HAP-1 (cell line): ENCODE results near the gene CISD1.
A peak's percentile ranks its signal among the peaks of the same experiment; 100 is the strongest.

Experiments used
- DNase-seq, 2 experiments: peaks; one replicate each; pipeline ENCODE4 v3.0.0-alpha.2; 2016 to 2020; ENCODE audit warnings: low spot score in 2 of 2
- H3K27me3 ChIP-seq: fragments of 250-450 bp; sonication (Bioruptor Pico); 2 replicates; pipeline ENCODE4 v1.5.1; 2020; ENCODE audit warnings: low read depth, mild to moderate bottlenecking, moderate library complexity
- H3K36me3 ChIP-seq: fragments of 250-450 bp; sonication (Bioruptor Pico); replicated peaks from 2 replicates; pipeline ENCODE4 v1.5.1; 2020; ENCODE audit warnings: mild to moderate bottlenecking
- H3K4me1 ChIP-seq: fragments of 250-450 bp; sonication (Bioruptor Pico); 2 replicates; pipeline ENCODE4 v1.5.1; 2020; ENCODE audit warnings: mild to moderate bottlenecking
- H3K4me3 ChIP-seq: fragments of 250-450 bp; sonication (Bioruptor Pico); 2 replicates; pipeline ENCODE4 v1.5.1; 2020; ENCODE audit warnings: mild to moderate bottlenecking, moderate library complexity
- H3K9me3 ChIP-seq: fragments of 250-450 bp; sonication (Bioruptor Pico); 2 replicates; pipeline ENCODE4 v1.5.1; 2020; ENCODE audit warnings: mild to moderate bottlenecking, moderate library complexity
- in situ Hi-C: fragments of 300-500 bp; cut with MboI; formaldehyde crosslinking; loops from 3 replicates; pipeline ENCODE4 v1.14.3; 2020; ENCODE audit warnings: low sequenced_read_pairs, inconsistent platforms, mixed read lengths

CISD1 gene

DNA sequence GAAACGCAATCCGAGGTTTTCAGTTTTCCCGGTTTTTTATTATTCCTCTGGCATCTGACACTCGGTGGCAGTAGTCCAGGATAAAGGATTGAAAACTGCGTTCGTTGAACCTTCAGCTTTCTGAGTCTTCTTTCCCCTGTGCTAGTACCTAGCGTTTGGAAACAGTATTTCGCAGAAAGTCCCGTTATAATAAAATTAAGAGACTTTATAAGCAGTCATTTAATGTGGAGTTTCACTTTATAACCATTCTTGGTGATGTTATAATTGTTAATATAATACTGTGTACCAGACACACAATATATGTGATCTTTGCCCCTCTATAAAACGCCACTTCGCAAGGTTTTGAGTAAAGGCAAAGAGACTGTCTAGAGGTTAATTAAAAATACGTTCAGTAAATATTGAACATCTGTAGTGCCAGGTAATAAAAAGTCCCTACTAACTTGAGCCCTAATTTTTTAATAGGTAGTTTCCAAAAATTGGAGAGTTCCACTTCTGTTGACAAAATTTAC lies 874 bp downstream of the CISD1 start:
- DNase-seq = no peak
- peak overlapping the region; percentile 65 for H3K4me3 ChIP-seq
- no peaks in the 10 kb centered on the region for H3K9me3 ChIP-seq
- H3K27me3 ChIP-seq = no peaks in the 10 kb centered on the region
- H3K36me3 ChIP-seq = no peaks in the 10 kb centered on the region; the same call in 1 of the 2 replicates
- H3K4me1 ChIP-seq = peaks cover 17% of the 10 kb centered on the region
- in situ Hi-C loops = no loop called here

GRCh38 chr10:58275261-58275660 lies 6.3 kb downstream of the CISD1 start:
- Histone ChIP-seq H3K9me3 (no peaks in the 10 kb centered on the region), H3K4me1 (peaks cover 8% of the 10 kb centered on the region; the same call in 1 of the 2 replicates), H3K36me3 (peaks cover 29% of the 10 kb centered on the region), H3K4me3 (no peak overlapping the region), H3K27me3 (no peaks in the 10 kb centered on the region)
- in situ Hi-C loops = loop anchor here (25.0 kb wide), 1 partner anchor 88 kb away; no protein-coding TSS in a partner anchor
- DNase-seq = no peak

DNA sequence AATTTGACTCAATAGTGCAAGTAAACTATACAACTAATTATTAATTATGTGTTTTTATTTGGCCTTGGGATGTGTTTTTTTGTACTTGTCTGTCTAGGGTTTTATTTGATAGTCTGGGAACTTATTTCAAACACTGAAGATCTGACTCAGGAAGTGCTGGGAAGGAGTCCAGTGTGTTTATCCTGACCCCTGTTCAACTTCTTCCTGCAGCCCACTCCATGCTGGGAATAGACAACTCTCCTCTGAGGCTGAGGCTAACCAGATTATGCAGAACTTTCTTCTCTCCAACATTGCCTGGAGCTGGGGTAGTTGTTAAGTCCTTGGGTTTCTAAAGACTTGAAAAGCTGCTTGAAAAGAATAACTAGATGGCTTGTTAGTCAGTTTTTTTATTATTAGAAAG lies 6.9 kb downstream of the CISD1 start:
- Histone ChIP-seq H3K36me3 (peaks cover 31% of the 10 kb centered on the region), H3K4me3 (no peak overlapping the region), H3K27me3 (no peaks in the 10 kb centered on the region), H3K9me3 (no peaks in the 10 kb centered on the region), H3K4me1 (peaks cover 3% of the 10 kb centered on the region; the same call in 1 of the 2 replicates)
- DNase-seq = no peak
- in situ Hi-C loops = loop anchor here (25.0 kb wide), 1 partner anchor 89 kb away; no protein-coding TSS in a partner anchor

DNA sequence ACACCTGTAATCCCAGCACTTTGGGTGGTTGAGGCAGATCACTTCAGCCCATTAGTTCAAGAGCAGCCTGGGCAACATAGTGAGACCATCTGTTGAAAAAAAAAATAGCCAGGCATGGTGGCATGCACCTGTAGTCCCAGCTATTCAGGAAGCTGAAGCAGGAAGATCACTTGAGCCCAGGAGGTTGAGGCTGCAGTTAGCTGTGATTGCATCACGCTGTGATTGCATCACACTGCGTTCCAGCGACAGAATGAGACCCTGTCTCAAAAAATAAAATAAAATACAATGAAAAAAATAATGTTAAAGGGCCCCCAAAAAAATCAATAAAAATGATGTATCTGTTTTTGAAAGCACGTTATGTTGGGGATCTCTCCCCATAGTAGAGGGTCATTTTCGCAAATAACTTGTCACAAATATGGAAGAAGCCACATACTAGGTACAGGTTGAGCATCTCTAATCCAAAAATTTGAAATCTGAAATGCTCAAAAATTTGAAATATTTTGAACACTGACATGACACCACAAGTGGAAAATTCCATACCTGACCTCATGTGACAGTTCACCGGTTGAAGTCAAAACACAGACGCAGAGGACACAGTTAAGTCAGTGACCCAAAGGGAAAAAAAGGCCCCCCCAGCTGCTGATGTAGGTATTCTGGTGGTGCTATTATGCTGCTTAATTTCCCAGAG lies 9.5 kb downstream of the CISD1 start:
- no peak overlapping the region for H3K4me3 ChIP-seq
- H3K27me3 ChIP-seq = no peaks in the 10 kb centered on the region
- no peaks in the 10 kb centered on the region for H3K9me3 ChIP-seq
- H3K4me1 ChIP-seq = peaks cover 3% of the 10 kb centered on the region; the same call in 1 of the 2 replicates
- in situ Hi-C loops = loop anchor here (25.0 kb wide), 1 partner anchor 91 kb away; no protein-coding TSS in a partner anchor
- no peak for DNase-seq
- peaks cover 43% of the 10 kb centered on the region for H3K36me3 ChIP-seq

- DNase-seq = no peak
- in situ Hi-C loops = loop anchor here (25.0 kb wide), 1 partner anchor 92 kb away; no protein-coding TSS in a partner anchor
- Histone ChIP-seq H3K9me3 (no peaks in the 10 kb centered on the region), H3K27me3 (no peaks in the 10 kb centered on the region), H3K4me3 (no peak overlapping the region), H3K36me3 (peaks cover 45% of the 10 kb centered on the region), H3K4me1 (peaks cover 3% of the 10 kb centered on the region; the same call in 1 of the 2 replicates)
These were observed 10.0 kb downstream of the CISD1 start for GRCh38 chr10:58278962-58279307.

DNA sequence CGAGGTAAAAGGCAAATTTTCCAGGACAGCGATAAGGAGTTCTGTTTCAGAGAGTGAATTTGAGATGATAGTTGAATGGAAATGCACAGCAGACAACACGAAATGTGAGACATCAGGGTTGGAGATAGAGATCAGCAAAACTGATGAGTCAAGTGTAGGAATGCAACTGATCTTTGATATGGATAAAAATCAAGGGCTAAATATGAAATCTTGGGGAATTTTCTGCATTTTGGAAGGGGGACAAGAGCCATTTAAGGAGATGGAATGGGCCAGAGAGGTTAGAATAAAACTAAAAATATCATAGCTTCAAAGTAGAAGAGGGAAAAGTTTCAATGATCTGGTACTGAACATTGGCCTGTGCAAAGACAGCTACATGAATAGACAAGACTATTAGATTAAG lies 11.5 kb downstream of the CISD1 start:
- no peaks in the 10 kb centered on the region for H3K9me3 ChIP-seq
- in situ Hi-C loops = loop anchor here (25.0 kb wide), 1 partner anchor 93 kb away; no protein-coding TSS in a partner anchor
- DNase-seq = no peak
- peaks cover 3% of the 10 kb centered on the region; the same call in 1 of the 2 replicates for H3K4me1 ChIP-seq
- H3K4me3 ChIP-seq = no peak overlapping the region
- H3K27me3 ChIP-seq = no peaks in the 10 kb centered on the region
- H3K36me3 ChIP-seq = peaks cover 45% of the 10 kb centered on the region

GRCh38 chr10:58281092-58281752 lies 12.3 kb downstream of the CISD1 start:
- peaks cover 45% of the 10 kb centered on the region for H3K36me3 ChIP-seq

GRCh38 chr10:58282615-58283014 lies 13.7 kb downstream of the CISD1 start:
- Histone ChIP-seq H3K4me1 (no peaks in the 10 kb centered on the region), H3K27me3 (no peaks in the 10 kb centered on the region), H3K36me3 (peaks cover 38% of the 10 kb centered on the region), H3K4me3 (no peak overlapping the region), H3K9me3 (no peaks in the 10 kb centered on the region)
- DNase-seq = no peak
- in situ Hi-C loops = loop anchor here (25.0 kb wide), 1 partner anchor 95 kb away; no protein-coding TSS in a partner anchor

More at GRCh38 chr10:58281092-58281752, 12.3 kb downstream of the CISD1 start:
- Histone ChIP-seq H3K4me3 (no peak overlapping the region), H3K4me1 (no peaks in the 10 kb centered on the region), H3K27me3 (no peaks in the 10 kb centered on the region), H3K9me3 (no peaks in the 10 kb centered on the region)
- no peak for DNase-seq
- in situ Hi-C loops = loop anchor here (25.0 kb wide), 1 partner anchor 94 kb away; no protein-coding TSS in a partner anchor

DNA sequence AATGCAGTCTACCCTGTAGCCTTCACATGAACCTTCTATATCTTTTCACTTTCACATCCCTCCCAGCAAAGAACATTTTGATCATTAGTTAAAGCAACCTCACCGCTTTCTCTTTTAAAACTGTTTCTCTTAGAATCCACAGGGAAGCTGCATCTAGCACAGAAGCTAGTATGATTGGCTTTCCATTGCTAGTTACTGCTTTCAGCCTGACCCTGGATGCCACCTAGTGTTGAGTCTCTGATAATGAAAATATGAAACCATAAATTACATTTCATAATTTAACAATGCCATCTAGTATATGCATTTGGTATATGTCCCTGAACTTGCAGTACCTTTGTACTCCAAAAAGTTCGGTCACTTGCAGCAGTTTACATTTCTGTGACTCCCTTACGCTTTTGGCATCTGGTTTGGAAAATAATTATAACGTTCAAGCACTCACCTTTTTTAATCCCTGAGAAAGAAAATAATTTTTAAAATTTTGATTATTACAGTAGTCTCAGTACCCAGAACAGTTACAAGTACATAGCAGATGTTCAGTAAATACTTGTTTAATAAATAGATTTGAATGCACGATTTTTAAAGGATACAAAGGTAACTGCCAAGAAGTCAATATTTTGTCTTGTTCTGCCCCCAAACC lies 22.7 kb downstream of the CISD1 start:
- peak in 1 of 2 experiments; percentile 16 for DNase-seq
- H3K4me1 ChIP-seq = no peaks in the 10 kb centered on the region
- H3K27me3 ChIP-seq = no peaks in the 10 kb centered on the region
- in situ Hi-C loops = loop anchor here (25.0 kb wide), 1 partner anchor 104 kb away; no protein-coding TSS in a partner anchor
- no peak overlapping the region for H3K4me3 ChIP-seq
- H3K36me3 ChIP-seq = peaks cover 4% of the 10 kb centered on the region
- no peaks in the 10 kb centered on the region for H3K9me3 ChIP-seq

DNA sequence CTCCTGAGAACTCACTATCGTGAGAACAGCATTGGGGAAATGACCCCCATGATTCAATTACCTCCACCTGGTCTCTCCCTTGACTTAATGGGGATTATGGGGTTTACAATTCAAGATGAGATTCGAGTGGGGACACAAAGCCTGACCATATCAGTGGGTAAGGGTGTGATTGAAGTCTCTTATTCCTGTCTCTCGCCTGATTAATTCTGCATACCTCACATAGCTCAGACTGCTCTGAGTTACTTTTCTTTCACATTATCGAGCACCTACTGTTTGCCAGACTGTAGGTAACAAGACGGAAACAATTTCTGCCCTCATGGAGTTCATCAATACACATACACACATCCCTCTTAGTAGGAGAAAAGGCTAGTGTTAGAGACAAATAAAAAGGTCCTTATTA lies 25.0 kb downstream of the CISD1 start:
- Histone ChIP-seq H3K36me3 (peaks cover under 1% of the 10 kb centered on the region), H3K27me3 (no peaks in the 10 kb centered on the region), H3K4me1 (no peaks in the 10 kb centered on the region), H3K4me3 (no peak overlapping the region), H3K9me3 (no peaks in the 10 kb centered on the region)
- DNase-seq = no peak
- in situ Hi-C loops = loop anchor here (25.0 kb wide), 1 partner anchor 107 kb away; no protein-coding TSS in a partner anchor

DNA sequence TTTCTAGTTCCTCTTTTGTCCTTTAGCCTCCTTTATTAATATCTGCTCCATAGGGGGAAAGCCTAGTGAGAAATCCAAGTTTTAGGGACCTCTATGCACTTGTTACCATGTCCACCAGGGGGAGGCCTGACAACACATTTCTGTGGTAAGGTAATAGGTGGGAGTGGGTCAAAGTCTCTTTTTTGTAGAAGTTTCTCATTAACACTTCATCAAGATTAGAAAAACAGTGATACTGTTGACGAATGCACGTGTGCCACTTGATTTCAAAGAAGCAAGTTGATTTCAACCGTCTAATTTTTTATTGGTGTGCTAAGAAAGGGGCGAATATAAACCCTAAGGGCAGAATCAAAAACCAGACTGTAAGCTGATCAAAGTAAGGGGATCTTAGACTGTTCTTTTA lies 30.6 kb downstream of the CISD1 start:
- Histone ChIP-seq H3K27me3 (no peaks in the 10 kb centered on the region), H3K36me3 (no peaks in the 10 kb centered on the region), H3K9me3 (no peaks in the 10 kb centered on the region), H3K4me1 (peaks cover 7% of the 10 kb centered on the region), H3K4me3 (no peak overlapping the region)
- in situ Hi-C loops = loop anchor here (25.0 kb wide), 1 partner anchor 112 kb away; no protein-coding TSS in a partner anchor
- peak; percentile 69 to 86 for DNase-seq

DNA sequence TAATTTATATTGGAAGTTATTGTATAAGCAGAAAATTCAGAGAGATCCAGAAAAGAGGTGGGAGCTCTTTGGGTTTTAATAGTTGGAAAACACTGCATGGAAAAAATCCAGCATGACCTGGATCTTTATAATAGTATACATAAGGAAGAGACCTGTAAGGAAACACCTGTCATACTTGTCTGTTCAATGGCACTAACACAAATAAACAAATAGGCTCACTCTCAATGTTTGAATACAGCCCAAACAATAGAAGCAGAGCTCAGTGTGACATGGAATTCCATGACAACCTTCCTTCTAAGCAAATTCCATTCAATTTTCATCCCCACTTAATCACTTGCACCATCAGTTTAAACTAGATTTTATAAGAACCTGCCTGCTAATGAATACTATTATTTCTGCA lies 31.7 kb downstream of the CISD1 start:
- Histone ChIP-seq H3K4me3 (no peak overlapping the region), H3K4me1 (peaks cover 7% of the 10 kb centered on the region), H3K27me3 (no peaks in the 10 kb centered on the region), H3K36me3 (no peaks in the 10 kb centered on the region), H3K9me3 (no peaks in the 10 kb centered on the region)
- DNase-seq = peak in 1 of 2 experiments; percentile 47
- in situ Hi-C loops = loop anchor here (10.0 kb wide), 1 partner anchor 84 kb away; the partner anchor contains the start of gene TFAM

GRCh38 chr10:58302254-58302653 lies 33.3 kb downstream of the CISD1 start:
- Histone ChIP-seq H3K27me3 (no peaks in the 10 kb centered on the region), H3K9me3 (no peaks in the 10 kb centered on the region), H3K36me3 (no peaks in the 10 kb centered on the region), H3K4me1 (peaks cover 7% of the 10 kb centered on the region), H3K4me3 (no peak overlapping the region)
- in situ Hi-C loops = loop anchor here (10.0 kb wide), 1 partner anchor 83 kb away; the partner anchor contains the start of gene TFAM
- no peak for DNase-seq
